Activated T-helper 2 cell treated with anti-CD3 and anti-CD28 coated beads, Interferon-gamma antibody, Interleukin-2, Interleukin-4, amounts not matched to agents 10 μg/mL and 5 μg/mL and 100 μg/mL, durations not matched to agents 14 hours and 24 hours and 36 hours (primary cell): Measurements from ENCODE around the gene SETDB1. TPM values are rescaled to one million over a fixed set of nuclear protein-coding genes. Genes with fewer than 3 reads are reported as not detected.
"Not testable (repeated sequence)": the region's sequence is repeated elsewhere in the genome, so short reads cannot be mapped to it uniquely, and the experiment has no call there.

Experiments
- DNase-seq: peaks from one replicate; pipeline ENCODE4 v3.0.0; 2021; ENCODE audit warnings: low spot score
- H3K27ac Mint-ChIP-seq: one replicate; pipeline ENCODE4 v1.8.0; 2021; ENCODE audit warnings: mixed read lengths
- H3K27me3 Mint-ChIP-seq: one replicate; pipeline ENCODE4 v1.8.0; 2021; ENCODE audit warnings: low read depth, mixed read lengths
- H3K36me3 Mint-ChIP-seq: one replicate; pipeline ENCODE4 v1.8.0; 2021; ENCODE audit warnings: low read depth, mixed read lengths
- H3K4me1 Mint-ChIP-seq: one replicate; pipeline ENCODE4 v1.8.0; 2021; ENCODE audit warnings: low read depth, mixed read lengths
- H3K4me3 Mint-ChIP-seq: one replicate; pipeline ENCODE4 v1.8.0; 2021; ENCODE audit warnings: low read depth, mild to moderate bottlenecking, moderate library complexity, mixed read lengths
- H3K9me3 Mint-ChIP-seq: one replicate; pipeline ENCODE4 v1.8.0; 2021; ENCODE audit warnings: mixed read lengths
- intact Hi-C: fragments of 100-400 bp; cut with micrococcal nuclease; formaldehyde crosslinking; loops from one replicate; pipeline ENCODE4 v1.15.1; 2023
- total RNA-seq: library from RNA; stranded (reverse); gene quantifications from 2 replicates; pipeline ENCODE4 v1.2.3, GENCODE V29; 2022

The SETDB1 gene
- total RNA-seq, 1 donor from 2014 or later = 60.9 TPM

- Mint-ChIP-seq H3K4me3 (no peak overlapping the region), H3K9me3 (peaks cover 5% of the 10 kb centered on the region), H3K27ac (no peak overlapping the region), H3K4me1 (peaks cover 7% of the 10 kb centered on the region), H3K36me3 (peaks cover 3% of the 10 kb centered on the region), H3K27me3 (no peaks in the 10 kb centered on the region)
- intact Hi-C loops = no loop called here
- DNase-seq = no peak
Observed at GRCh38 chr1:150905301-150905700, 20.9 kb upstream of the SETDB1 start.

- Mint-ChIP-seq H3K36me3 (peaks cover 3% of the 10 kb centered on the region), H3K4me1 (peaks cover 7% of the 10 kb centered on the region), H3K27me3 (no peaks in the 10 kb centered on the region), H3K9me3 (peaks cover 5% of the 10 kb centered on the region), H3K4me3 (no peak overlapping the region), H3K27ac (no peak overlapping the region)
- DNase-seq = no peak
- intact Hi-C loops = no loop called here
Observed at GRCh38 chr1:150906329-150906728, 19.8 kb upstream of the SETDB1 start.

- Mint-ChIP-seq H3K9me3 (peaks cover 5% of the 10 kb centered on the region), H3K27ac (no peak overlapping the region), H3K4me1 (peaks cover 7% of the 10 kb centered on the region), H3K27me3 (no peaks in the 10 kb centered on the region), H3K36me3 (peaks cover 3% of the 10 kb centered on the region), H3K4me3 (no peak overlapping the region)
- DNase-seq = no peak
- intact Hi-C loops = no loop called here
Observed at GRCh38 chr1:150906813-150907212, 19.4 kb upstream of the SETDB1 start.

- Mint-ChIP-seq H3K27ac (no peak overlapping the region), H3K9me3 (peaks cover 5% of the 10 kb centered on the region), H3K36me3 (peaks cover 3% of the 10 kb centered on the region), H3K27me3 (no peaks in the 10 kb centered on the region), H3K4me1 (peaks cover 7% of the 10 kb centered on the region), H3K4me3 (no peak overlapping the region)
- intact Hi-C loops = no loop called here
- DNase-seq = no peak
Observed at GRCh38 chr1:150909585-150910180, 16.5 kb upstream of the SETDB1 start.

- peaks cover 3% of the 10 kb centered on the region for H3K36me3 Mint-ChIP-seq
- no peak overlapping the region for H3K27ac Mint-ChIP-seq
- DNase-seq = no peak
- H3K4me3 Mint-ChIP-seq = no peak overlapping the region
- H3K27me3 Mint-ChIP-seq = no peaks in the 10 kb centered on the region
- H3K9me3 Mint-ChIP-seq = peaks cover 5% of the 10 kb centered on the region
- H3K4me1 Mint-ChIP-seq = no peaks in the 10 kb centered on the region
- intact Hi-C loops = no loop called here
Observed at GRCh38 chr1:150912623-150913022, 13.5 kb upstream of the SETDB1 start.

- no peaks in the 10 kb centered on the region for H3K36me3 Mint-ChIP-seq
- H3K4me3 Mint-ChIP-seq = no peak overlapping the region
- H3K9me3 Mint-ChIP-seq = no peaks in the 10 kb centered on the region
- no peak for DNase-seq
- H3K27me3 Mint-ChIP-seq = no peaks in the 10 kb centered on the region
- no peak overlapping the region for H3K27ac Mint-ChIP-seq
- intact Hi-C loops = no loop called here
- peaks cover 5% of the 10 kb centered on the region for H3K4me1 Mint-ChIP-seq
Observed at GRCh38 chr1:150917387-150917786, 8.8 kb upstream of the SETDB1 start.

- intact Hi-C loops = loop anchor here (1.0 to 10.0 kb wide), 5 partner anchors 32 to 232 kb away; partner anchors contain the start of genes ARNT and TNFAIP8L2
- Mint-ChIP-seq H3K36me3 (peaks cover 8% of the 10 kb centered on the region), H3K4me3 (no peak overlapping the region), H3K9me3 (no peaks in the 10 kb centered on the region), H3K27ac (no peak overlapping the region), H3K27me3 (no peaks in the 10 kb centered on the region), H3K4me1 (peaks cover 15% of the 10 kb centered on the region)
- peak; percentile 70 for DNase-seq
Observed at GRCh38 chr1:150922519-150922975, 3.6 kb upstream of the SETDB1 start.

- no peak for DNase-seq
- Mint-ChIP-seq H3K4me1 (peaks cover 20% of the 10 kb centered on the region), H3K4me3 (peak overlapping the region; percentile 97), H3K27ac (no peak overlapping the region), H3K27me3 (no peaks in the 10 kb centered on the region), H3K36me3 (peaks cover 33% of the 10 kb centered on the region), H3K9me3 (no peaks in the 10 kb centered on the region)
- intact Hi-C loops = loop anchor here (5.0 to 10.0 kb wide), 2 partner anchors 230 to 298 kb away; partner anchors contain the start of genes ENSA and TNFAIP8L2
Observed at GRCh38 chr1:150925080-150925479, 1.1 kb upstream of the SETDB1 start.

- peaks cover 57% of the 10 kb centered on the region for H3K36me3 Mint-ChIP-seq
- H3K4me3 Mint-ChIP-seq = peak overlapping the region; percentile 97
- no peaks in the 10 kb centered on the region for H3K27me3 Mint-ChIP-seq
- peaks cover 16% of the 10 kb centered on the region for H3K9me3 Mint-ChIP-seq
- H3K27ac Mint-ChIP-seq = no peak overlapping the region
- no peak for DNase-seq
- peaks cover 12% of the 10 kb centered on the region for H3K4me1 Mint-ChIP-seq
- intact Hi-C loops = loop anchor here (2.0 to 10.0 kb wide), 5 partner anchors 45 to 315 kb away; partner anchors contain the start of genes ENSA and TNFAIP8L2
Observed at GRCh38 chr1:150927624-150928023, 1.5 kb downstream of the SETDB1 start.

- Mint-ChIP-seq H3K27ac (no peak overlapping the region), H3K9me3 (peaks cover 18% of the 10 kb centered on the region), H3K27me3 (no peaks in the 10 kb centered on the region), H3K36me3 (peaks cover 64% of the 10 kb centered on the region), H3K4me1 (peaks cover 9% of the 10 kb centered on the region), H3K4me3 (peak overlapping the region; percentile 30)
- intact Hi-C loops = loop anchor here (5.0 to 10.0 kb wide), 2 partner anchors 227 to 301 kb away; partner anchors contain the start of genes ENSA and TNFAIP8L2
- no peak for DNase-seq
Observed at GRCh38 chr1:150928286-150928685, 2.1 kb downstream of the SETDB1 start.

GRCh38 chr1:150928775-150929174 lies 2.6 kb downstream of the SETDB1 start:
- peaks cover 18% of the 10 kb centered on the region for H3K9me3 Mint-ChIP-seq
- not testable (repeated sequence) for H3K4me1 Mint-ChIP-seq, H3K27me3 Mint-ChIP-seq, DNase-seq, H3K4me3 Mint-ChIP-seq, H3K27ac Mint-ChIP-seq
- intact Hi-C loops = loop anchor here (5.0 to 10.0 kb wide), 2 partner anchors 226 to 301 kb away; partner anchors contain the start of genes ENSA and TNFAIP8L2
- peaks cover 66% of the 10 kb centered on the region for H3K36me3 Mint-ChIP-seq

- Mint-ChIP-seq H3K27me3 (no peaks in the 10 kb centered on the region), H3K36me3 (peaks cover 84% of the 10 kb centered on the region), H3K4me1 (peaks cover 17% of the 10 kb centered on the region), H3K27ac (no peak overlapping the region), H3K9me3 (peaks cover 18% of the 10 kb centered on the region), H3K4me3 (no peak overlapping the region)
- DNase-seq = no peak
- intact Hi-C loops = no loop called here
Observed at GRCh38 chr1:150931773-150932172, 5.6 kb downstream of the SETDB1 start.

GRCh38 chr1:150944856-150945255 lies 18.7 kb downstream of the SETDB1 start:
- no peaks in the 10 kb centered on the region for H3K27me3 Mint-ChIP-seq
- no peak overlapping the region for H3K27ac Mint-ChIP-seq

More at GRCh38 chr1:150944856-150945255, 18.7 kb downstream of the SETDB1 start:
- no peaks in the 10 kb centered on the region for H3K9me3 Mint-ChIP-seq
- no peak for DNase-seq
- H3K4me3 Mint-ChIP-seq = no peak overlapping the region
- peaks cover 3% of the 10 kb centered on the region for H3K4me1 Mint-ChIP-seq
- H3K36me3 Mint-ChIP-seq = peaks cover 68% of the 10 kb centered on the region
- intact Hi-C loops = no loop called here
